Suppressor macrophage treated with lipopolysaccharide for 4 hours (primary cell): ENCODE measurements around the gene EXOSC2.

Experiments
- DNase-seq: peaks from one replicate; pipeline ENCODE4 v3.0.0-alpha.2; 2020

Gene EXOSC2

DNA sequence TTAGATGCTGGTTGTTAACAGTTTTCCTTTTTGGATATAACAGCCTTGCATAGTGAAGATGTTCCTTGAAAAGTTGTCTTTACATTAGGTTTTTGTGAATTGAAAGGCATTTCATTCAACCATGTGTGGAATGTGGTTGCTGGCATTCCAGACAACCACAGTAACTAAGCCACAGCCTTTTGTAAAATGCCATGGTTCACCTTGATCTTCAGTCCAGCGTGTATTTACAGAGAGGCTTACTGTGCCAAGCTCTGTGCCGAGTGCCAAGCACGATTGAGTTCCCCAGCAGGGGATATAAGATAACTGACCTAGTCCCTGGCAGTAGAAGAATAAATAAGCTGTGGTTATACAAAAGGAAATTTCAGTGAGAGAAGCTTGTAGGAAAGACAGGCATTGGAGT is 4.9 kb downstream of the EXOSC2 start:
- DNase-seq: no peak

GRCh38 chr9:130699047-130699446 is 5.5 kb downstream of the EXOSC2 start:
- DNase-seq: no peak

- peak; percentile 74 for DNase-seq
Observed at GRCh38 chr9:130701059-130702022, 7.8 kb downstream of the EXOSC2 start.

DNA sequence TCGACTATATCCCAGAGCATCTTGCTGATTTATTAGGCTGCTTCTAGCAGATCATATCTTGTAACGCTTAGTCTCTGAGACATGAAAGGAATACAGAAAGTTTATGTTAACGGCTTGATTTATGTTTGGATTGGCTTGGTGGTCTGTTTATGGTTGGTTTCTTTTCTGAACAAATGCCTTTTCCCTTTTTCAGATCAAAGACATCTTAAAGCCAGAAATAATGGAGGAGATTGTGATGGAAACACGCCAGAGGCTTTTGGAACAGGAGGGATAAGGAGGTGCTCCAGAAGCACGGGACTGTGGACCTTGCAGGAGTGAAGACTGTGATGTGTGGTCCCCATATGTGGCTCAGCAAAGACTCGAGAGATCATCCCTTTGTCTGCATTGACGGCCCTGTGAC is 9.9 kb downstream of the EXOSC2 start:
- no peak for DNase-seq

DNA sequence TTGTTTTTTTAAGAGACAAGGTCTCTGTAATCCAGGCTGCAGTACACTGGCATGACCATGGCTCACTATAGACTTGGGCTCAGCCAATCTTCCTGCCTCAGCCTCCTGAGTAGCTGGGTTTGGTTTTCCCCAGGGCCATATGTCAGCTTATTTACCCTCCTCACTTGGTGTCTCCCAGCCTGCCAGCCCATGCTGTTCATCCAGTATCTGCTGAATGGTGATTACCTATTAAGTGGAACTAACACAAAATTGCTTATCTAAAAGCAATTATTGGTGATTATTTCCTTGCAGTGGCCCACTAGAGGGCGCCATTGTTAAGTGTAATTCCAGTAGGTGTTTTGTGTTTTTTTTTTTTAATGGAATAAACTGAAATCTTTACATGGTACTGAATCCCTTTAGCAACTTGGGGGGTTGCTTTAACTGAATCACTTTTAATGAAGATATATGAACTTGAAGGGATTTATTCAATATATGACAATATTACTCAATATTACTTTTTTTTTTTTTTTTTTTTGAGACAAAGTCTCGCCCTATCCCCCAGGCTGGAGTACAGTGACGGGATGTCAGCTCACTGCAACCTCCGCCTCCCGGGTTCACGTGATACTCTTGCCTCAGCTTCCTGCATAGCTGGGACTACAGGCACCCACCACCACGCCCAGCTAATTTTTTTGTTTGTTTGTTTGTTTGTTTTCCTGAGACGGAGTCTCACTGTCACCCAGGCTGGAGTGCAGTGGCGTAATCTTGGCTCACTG is 13.8 kb downstream of the EXOSC2 start:
- DNase-seq: peak; percentile 79

GRCh38 chr9:130710822-130711352 is 17.3 kb downstream of the EXOSC2 start:
- DNase-seq: no peak

DNA sequence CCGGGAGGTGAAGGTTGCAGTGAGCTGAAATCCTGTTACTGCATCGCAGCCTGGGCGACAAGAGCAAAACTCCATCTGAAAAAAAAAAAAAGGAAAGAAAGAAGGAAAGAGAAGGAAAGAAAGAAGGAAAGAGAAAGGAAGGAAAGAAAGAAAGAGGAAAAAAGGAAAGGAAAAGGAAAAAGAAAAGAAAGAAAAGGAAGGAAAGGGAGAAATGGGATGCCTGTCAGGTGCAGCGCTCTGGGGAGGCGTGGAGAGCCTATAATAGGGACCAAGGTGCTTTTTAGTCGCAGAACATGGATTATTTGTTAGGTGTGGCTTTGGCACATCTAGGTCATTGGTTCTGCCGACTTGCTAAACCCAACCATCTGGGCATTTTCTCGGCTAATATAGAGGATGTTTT is 17.9 kb downstream of the EXOSC2 start:
- no peak for DNase-seq

- DNase-seq: peak; percentile 98
Observed at GRCh38 chr9:130712564-130713285, 19.1 kb downstream of the EXOSC2 start.

GRCh38 chr9:130713286-130713960 is 19.8 kb downstream of the EXOSC2 start:
- DNase-seq: peak; percentile 46

- no peak for DNase-seq
Observed at GRCh38 chr9:130714586-130715110, 21.1 kb downstream of the EXOSC2 start.

DNA sequence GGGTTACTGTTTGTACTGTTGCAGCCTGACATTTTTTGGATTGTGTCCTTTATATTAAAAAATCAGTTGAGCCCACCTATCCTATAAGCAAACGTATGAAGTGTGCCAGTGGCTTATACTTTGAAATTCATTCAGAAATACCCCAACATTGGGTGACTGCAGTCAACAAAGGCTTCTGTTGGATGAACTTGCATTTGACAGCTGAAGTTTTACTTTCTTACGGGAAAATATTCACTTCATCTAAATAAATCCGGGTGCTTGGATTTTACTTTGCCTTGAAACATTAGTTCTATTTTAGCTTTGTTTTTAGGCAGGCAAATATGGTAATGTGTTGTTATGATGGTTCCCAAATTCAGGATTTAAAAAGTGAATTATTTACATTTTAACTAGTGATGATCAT is 21.7 kb downstream of the EXOSC2 start:
- DNase-seq: no peak

- no peak for DNase-seq
Observed at GRCh38 chr9:130718562-130718961, 25.0 kb downstream of the EXOSC2 start.

DNA sequence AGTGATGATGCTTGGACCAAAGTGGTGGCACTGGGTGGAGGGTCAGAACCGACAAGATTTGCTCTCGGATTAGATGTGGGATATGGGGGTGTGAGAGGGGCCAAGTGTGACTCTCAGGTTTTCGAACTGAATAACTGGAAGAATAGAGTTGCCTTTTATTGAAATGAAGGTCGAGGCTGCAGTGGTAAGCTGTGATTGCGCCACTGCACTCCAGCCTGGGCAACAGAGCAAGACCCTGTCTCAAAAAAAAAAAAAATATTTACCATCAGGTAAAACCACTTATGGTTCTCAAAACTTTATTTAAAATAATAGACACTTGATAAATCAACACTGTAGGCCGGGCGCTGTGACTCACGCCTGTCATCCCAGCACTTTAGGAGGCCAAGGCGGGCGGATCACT is 27.2 kb downstream of the EXOSC2 start:
- no peak for DNase-seq

GRCh38 chr9:130728721-130729120 is 35.1 kb downstream of the EXOSC2 start:
- DNase-seq: no peak

DNA sequence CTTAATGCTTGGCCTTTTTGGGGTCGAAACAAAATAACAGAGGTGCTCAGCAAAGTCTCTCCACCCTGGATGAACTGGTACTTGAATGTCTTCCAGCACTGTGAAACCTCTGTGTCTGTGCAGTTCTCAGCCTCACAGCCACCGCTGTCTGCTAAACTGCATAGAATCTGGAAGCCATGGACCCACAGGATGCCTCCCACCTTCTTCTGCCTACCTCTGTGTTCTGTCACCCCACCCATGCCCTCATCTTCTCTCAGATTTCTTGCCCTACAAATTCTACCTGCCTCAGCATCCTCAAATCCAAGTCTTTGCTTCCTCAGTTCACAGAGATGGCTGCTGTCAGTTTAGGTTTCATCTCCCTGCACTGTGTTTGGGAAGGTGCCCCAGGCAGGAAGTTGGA is 35.6 kb downstream of the EXOSC2 start:
- DNase-seq: no peak

DNA sequence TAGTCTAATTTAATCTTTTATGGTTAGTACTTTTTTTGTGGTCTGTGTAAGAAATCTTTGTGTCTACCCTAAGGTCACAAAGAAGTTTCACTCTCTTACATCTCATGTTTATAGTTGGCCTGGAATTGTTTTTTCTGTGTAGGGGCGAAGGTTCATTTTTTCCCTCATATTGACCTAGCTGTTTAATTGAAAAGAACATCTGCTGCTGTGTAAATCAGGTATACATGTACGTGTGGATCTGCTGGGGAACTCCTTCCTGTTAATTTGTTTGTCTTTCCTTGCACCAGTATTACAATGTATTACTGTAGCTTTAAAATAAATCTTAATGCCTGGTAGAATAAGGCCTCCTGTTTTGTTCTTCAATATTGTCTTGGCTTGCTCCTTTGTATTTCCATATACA is 37.8 kb downstream of the EXOSC2 start:
- DNase-seq: no peak

DNA sequence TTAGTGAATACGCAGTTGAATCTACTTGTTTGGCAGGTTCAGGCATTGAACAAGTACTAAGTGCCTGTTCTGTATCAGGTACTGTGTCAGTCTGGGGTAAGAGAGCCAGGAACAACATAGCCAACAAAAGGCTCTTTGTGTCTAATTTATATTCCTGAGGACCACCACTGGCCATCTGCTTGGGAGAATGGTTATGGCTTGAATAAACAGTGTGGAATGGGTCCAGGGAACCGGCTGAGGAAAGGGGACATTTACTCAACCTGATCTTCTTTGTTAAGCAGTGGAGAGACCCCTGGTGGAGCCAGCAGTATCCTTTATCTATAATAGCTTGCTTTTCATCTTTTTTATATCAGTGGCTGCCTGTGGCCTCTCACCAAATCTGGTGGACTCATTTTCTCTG is 38.6 kb downstream of the EXOSC2 start:
- DNase-seq: no peak

- DNase-seq: no peak
Observed at GRCh38 chr9:130732793-130733221, 39.2 kb downstream of the EXOSC2 start.

DNA sequence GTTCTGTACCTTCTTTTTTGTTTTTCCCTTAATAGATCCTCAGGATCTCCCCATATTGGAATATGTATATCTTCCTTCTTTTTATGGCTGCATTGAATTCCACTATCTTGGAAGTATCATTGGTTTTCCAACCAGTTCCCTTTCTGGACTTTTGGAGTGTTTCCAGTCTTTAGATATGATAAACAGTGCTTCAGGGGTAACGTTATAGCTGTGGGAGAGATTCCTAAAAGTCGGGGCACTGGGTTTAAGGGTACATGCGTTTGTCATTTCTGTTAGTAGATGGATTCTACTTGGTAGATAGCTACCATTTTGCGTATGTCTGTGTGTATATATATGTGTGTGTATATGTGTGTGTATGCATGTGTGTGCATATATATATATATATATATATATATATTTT is 42.0 kb downstream of the EXOSC2 start:
- DNase-seq: no peak

- DNase-seq: no peak
Observed at GRCh38 chr9:130736834-130737233, 43.3 kb downstream of the EXOSC2 start.

DNA sequence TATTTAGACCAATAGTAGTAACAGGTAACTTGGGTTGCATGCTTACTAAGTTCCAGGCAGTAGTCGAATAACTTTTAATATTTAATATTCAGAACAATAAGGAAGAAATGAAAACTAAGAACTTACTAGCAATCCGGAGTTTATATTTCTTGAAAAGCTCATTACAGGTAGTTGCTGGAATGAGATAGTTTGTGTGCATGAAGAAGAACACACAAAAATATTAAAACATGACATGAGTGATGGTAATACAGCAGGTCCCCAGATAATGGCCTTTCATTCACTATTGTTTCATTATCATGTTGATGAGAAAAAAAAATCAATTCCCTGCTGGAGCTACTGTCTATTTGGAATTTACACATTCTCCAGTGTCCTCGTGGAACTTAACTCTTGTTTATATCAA is 44.7 kb downstream of the EXOSC2 start:
- no peak for DNase-seq

DNA sequence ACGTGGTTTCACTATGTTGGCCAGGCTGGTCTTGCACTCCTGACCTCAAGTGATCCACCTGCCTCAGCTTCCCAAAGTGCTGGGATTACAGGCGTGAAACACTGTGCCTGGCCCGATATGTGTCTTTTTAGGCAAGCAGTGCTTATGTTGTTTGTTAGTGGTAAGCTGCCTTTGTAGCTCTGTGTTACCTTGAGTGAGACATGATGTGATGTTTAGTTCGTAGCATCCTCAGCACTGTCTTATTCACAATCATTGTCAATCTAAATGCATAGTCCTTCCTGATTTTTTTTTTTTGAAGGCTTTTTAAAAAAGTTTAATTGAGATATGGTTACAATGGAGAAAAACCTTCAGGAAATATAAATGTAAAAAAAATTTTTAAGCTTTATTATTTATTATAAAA is 45.5 kb downstream of the EXOSC2 start:
- no peak for DNase-seq
